NCI-H748 (cell line): ENCODE measurements around the gene OTUD1.
"Not testable (repeated sequence)": the region's sequence is repeated elsewhere in the genome, so short reads cannot be mapped to it uniquely, and the experiment has no call there.

Source experiments
- DNase-seq: peaks from one replicate; lab custom pipeline; 2025; ENCODE audit not compliant: unreplicated experiment; lab: John Stamatoyannopoulos, UW

OTUD1 gene

GRCh38 chr10:23438547-23439451 lies at the start of gene OTUD1:
Gene OTUD1 (plus strand): TSS chr10:23439075. CDS start chr10:23439458, 383 bp downstream.
- DNase-seq = peak; percentile 89

- DNase-seq = not testable (repeated sequence)
Observed at GRCh38 chr10:23390408-23390807, 48.5 kb upstream of the OTUD1 start.

GRCh38 chr10:23390809-23391208 lies 48.1 kb upstream of the OTUD1 start:
- DNase-seq = no peak

GRCh38 chr10:23391821-23392220 lies 47.1 kb upstream of the OTUD1 start:
- DNase-seq = no peak

GRCh38 chr10:23395017-23395416 lies 43.9 kb upstream of the OTUD1 start:
- DNase-seq = no peak

- no peak for DNase-seq
Observed at GRCh38 chr10:23396695-23397094, 42.2 kb upstream of the OTUD1 start.

GRCh38 chr10:23399701-23400144 lies 39.2 kb upstream of the OTUD1 start:
- DNase-seq = no peak

GRCh38 chr10:23402856-23403255 lies 36.0 kb upstream of the OTUD1 start:
- no peak for DNase-seq

- no peak for DNase-seq
Observed at GRCh38 chr10:23403278-23403677, 35.6 kb upstream of the OTUD1 start.

- DNase-seq = no peak
Observed at GRCh38 chr10:23403719-23404118, 35.2 kb upstream of the OTUD1 start.

GRCh38 chr10:23404461-23404980 lies 34.4 kb upstream of the OTUD1 start:
- no peak for DNase-seq

- no peak for DNase-seq
Observed at GRCh38 chr10:23405540-23405939, 33.3 kb upstream of the OTUD1 start.

- DNase-seq = no peak
Observed at GRCh38 chr10:23406409-23406808, 32.5 kb upstream of the OTUD1 start.

- DNase-seq = no peak
Observed at GRCh38 chr10:23408330-23408976, 30.4 kb upstream of the OTUD1 start.

GRCh38 chr10:23412223-23412622 lies 26.7 kb upstream of the OTUD1 start:
- no peak for DNase-seq

GRCh38 chr10:23413629-23414089 lies 25.2 kb upstream of the OTUD1 start:
- no peak for DNase-seq

GRCh38 chr10:23414658-23415057 lies 24.2 kb upstream of the OTUD1 start:
- DNase-seq = no peak

GRCh38 chr10:23417254-23417653 lies 21.6 kb upstream of the OTUD1 start:
- no peak for DNase-seq

GRCh38 chr10:23418051-23418681 lies 20.7 kb upstream of the OTUD1 start:
- peak; percentile 16 for DNase-seq

GRCh38 chr10:23419201-23419600 lies 19.7 kb upstream of the OTUD1 start:
- no peak for DNase-seq

GRCh38 chr10:23419655-23420329 lies 19.1 kb upstream of the OTUD1 start:
- peak; percentile 39 for DNase-seq
